GM12878 (cell line): ENCODE data around the gene MIA3. TPM values are rescaled to one million over a fixed set of nuclear protein-coding genes. Genes with fewer than 3 reads are reported as not detected.
A peak's percentile ranks its signal among the peaks of the same experiment; 100 is the strongest.

ENCODE experiments used
- CREB1 ChIP-seq: IDR thresholded peaks from 2 replicates; pipeline ENCODE4 v1.6.1; 2012; ENCODE audit warnings: low read depth, mild to moderate bottlenecking, inconsistent platforms
- CUX1 ChIP-seq: IDR thresholded peaks from 2 replicates; pipeline ENCODE4 v1.6.1; 2012; ENCODE audit warnings: improper control_type of control experiment, low read depth, low read length; ENCODE audit not compliant: insufficient replicate concordance
- EED ChIP-seq: sonication (generic); IDR thresholded peaks from 2 replicates; pipeline ENCODE4 v1.6.1; 2016; ENCODE audit warnings: antibody characterized with exemption, low read depth
- FOS ChIP-seq: IDR thresholded peaks from 3 replicates; pipeline ENCODE4 v1.6.1; 2011; ENCODE audit warnings: borderline replicate concordance; ENCODE audit not compliant: insufficient read length; ENCODE audit errors: extremely low read depth
- FOXM1 ChIP-seq: IDR thresholded peaks from 2 replicates; pipeline ENCODE4 v1.6.1; 2012; ENCODE audit warnings: low read depth, mild to moderate bottlenecking, inconsistent platforms, low read length, moderate library complexity
- GABPA ChIP-seq: IDR thresholded peaks from 2 replicates; pipeline ENCODE4 v1.6.1; 2014; ENCODE audit warnings: antibody characterized with exemption, low read depth, mild to moderate bottlenecking, inconsistent platforms
- HDAC6 ChIP-seq: fragments of 200-600 bp; sonication (generic); IDR thresholded peaks from one replicate; pipeline ENCODE4 v1.8.0; 2017; ENCODE audit warnings: antibody characterized with exemption; ENCODE audit not compliant: unreplicated experiment
- IKZF1 ChIP-seq: fragments of 450-650 bp; conservative IDR thresholded peaks from 2 replicates; pipeline ENCODE4 v1.6.1; 2017; ENCODE audit warnings: antibody characterized with exemption, mild to moderate bottlenecking
- KAT2A ChIP-seq: conservative IDR thresholded peaks from 2 replicates; pipeline ENCODE4 v1.6.1; 2011; ENCODE audit warnings: low read depth, low read length; ENCODE audit not compliant: control insufficient read depth
- MLLT1 ChIP-seq: fragments of 450-650 bp; IDR thresholded peaks from 2 replicates; pipeline ENCODE4 v1.6.1; 2016; ENCODE audit warnings: mild to moderate bottlenecking
- MTA3 ChIP-seq: IDR thresholded peaks from 2 replicates; pipeline ENCODE4 v1.6.1; 2012; ENCODE audit warnings: low read length, inconsistent platforms, borderline replicate concordance
- NFIC ChIP-seq: IDR thresholded peaks from 2 replicates; pipeline ENCODE4 v1.6.1; 2012; ENCODE audit warnings: low read depth, mild to moderate bottlenecking, inconsistent platforms, low read length, moderate library complexity
- NR2C2 ChIP-seq: IDR thresholded peaks from 2 replicates; pipeline ENCODE4 v1.6.1; 2011; ENCODE audit warnings: borderline replicate concordance, low read depth; ENCODE audit not compliant: control insufficient read depth, insufficient read length
- PAX5 ChIP-seq: IDR thresholded peaks from 2 replicates; pipeline ENCODE4 v1.6.1; 2011; ENCODE audit warnings: low read depth, low read length, borderline replicate concordance
- RAD51 ChIP-seq: fragments of 450-650 bp; IDR thresholded peaks from 2 replicates; pipeline ENCODE4 v1.6.1; 2016; ENCODE audit warnings: moderate library complexity, mild to moderate bottlenecking, inconsistent platforms
- SIN3A ChIP-seq: IDR thresholded peaks from 2 replicates; pipeline ENCODE4 v1.6.1; 2012; ENCODE audit warnings: low read depth, low read length, improper control_type of control experiment
- USF1 ChIP-seq: IDR thresholded peaks from 2 replicates; pipeline ENCODE4 v1.6.1; 2011; ENCODE audit warnings: borderline replicate concordance, low read depth, mild to moderate bottlenecking, moderate library complexity, mixed read lengths, low read length; ENCODE audit not compliant: insufficient read depth; ENCODE audit errors: extremely low read length
- WRNIP1 ChIP-seq: IDR thresholded peaks from 2 replicates; pipeline ENCODE4 v1.6.1; 2011; ENCODE audit warnings: low read depth, low read length, improper control_type of control experiment, borderline replicate concordance
- ZNF592 ChIP-seq: fragments of 450-650 bp; IDR thresholded peaks from 2 replicates; pipeline ENCODE4 v1.6.1; 2017; ENCODE audit warnings: mild to moderate bottlenecking, moderate library complexity
- polyA plus RNA-seq, 11 experiments: library from polyadenylated mRNA; depleted of rRNA in 4 of 11; unstranded in 6 of 11; stranded (reverse) in 5 of 11; fragments of >200 nt; fragmentation: Nextera tagmentation in 4 of 11; fragmentation: Illumina TruSeq in 1 of 11; extraction: Ambion mirVana in 4 of 11; extraction: Trizol in 1 of 11; gene quantifications; 1 replicate in 1 of 11; 2 replicates in 10 of 11; pipeline versions ENCODE4 v1.2.1 to v1.2.3, GENCODE V29; 2011 to 2016; ENCODE audit warnings: inconsistent platforms in 2 of 11, missing spikeins in 2 of 11, low read depth in 1 of 11
- total RNA-seq, 4 experiments: library from RNA; depleted of rRNA in 3 of 4; stranded (reverse); fragments of >200 nt in 3 of 4; fragmentation: Illumina TruSeq in 1 of 4; extraction: Trizol in 1 of 4; gene quantifications; 2 replicates each; pipeline versions ENCODE4 v1.2.1 to v1.2.3, GENCODE V29; 2013 to 2021

Gene MIA3
- total and polyA plus RNA-seq, 10 of the 15 experiments (the other 5 are each of a cell fraction or from before 2014, with no cell fraction given), result 12.9 to 50.8 (median 30.3) TPM

- TF ChIP-seq FOXM1 (peak; percentile 84; the same call in 1 of the 2 replicates), KAT2A (no peak), WRNIP1 (no peak), PAX5 (peak; percentile 64; the same call in 1 of the 2 replicates), MLLT1 (0 out of 2 replicates have a peak, but pooled peaks have one; percentile 49), HDAC6 (no peak), CREB1 (peak; percentile 81), RAD51 (0 out of 2 replicates have a peak, but pooled peaks have one; percentile 7), IKZF1 (peak; percentile 59; the same call in 1 of the 2 replicates), USF1 (no peak), MTA3 (peak; percentile 67; the same call in 1 of the 2 replicates), EED (peak; percentile 81), FOS (no peak), ZNF592 (no peak), CUX1 (no peak), GABPA (0 out of 2 replicates have a peak, but pooled peaks have one; percentile 60), SIN3A (no peak), NFIC (peak; percentile 95), NR2C2 (no peak)
Measured at GRCh38 chr1:222654849-222655248, 37.0 kb downstream of the MIA3 start (continued).
